HL-60 (cell line): ENCODE data around the gene ZNF79.

Experiments used
- DNase-seq, 2 experiments: peaks; one replicate each; pipeline ENCODE4 v3.0.0-alpha.2; 2010 to 2020; ENCODE audit warnings: low read depth in 1 of 2, low spot score in 1 of 2
- H3K27ac ChIP-seq: fragments of 250-450 bp; sonication (Bioruptor Pico); replicated peaks from 2 replicates; pipeline ENCODE4 v1.5.1; 2020; ENCODE audit warnings: mild to moderate bottlenecking, moderate library complexity
- H3K27me3 ChIP-seq: fragments of 250-450 bp; sonication (Bioruptor Pico); 2 replicates; pipeline ENCODE4 v1.5.1; 2021; ENCODE audit warnings: mild to moderate bottlenecking, moderate library complexity; ENCODE audit not compliant: insufficient read depth, poor library complexity, severe bottlenecking
- H3K4me3 ChIP-seq: replicated peaks from 2 replicates; pipeline ENCODE4 v1.5.1; 2011; ENCODE audit warnings: mild to moderate bottlenecking, control low read depth, low read length; ENCODE audit not compliant: insufficient read depth
- GABPA ChIP-seq: IDR thresholded peaks from 2 replicates; pipeline ENCODE4 v1.6.1; 2012; ENCODE audit warnings: low read depth
- POLR2AphosphoS5 ChIP-seq: IDR thresholded peaks from 2 replicates; pipeline ENCODE4 v1.6.1; 2012; ENCODE audit warnings: low read depth
- REST ChIP-seq: IDR thresholded peaks from 2 replicates; pipeline ENCODE4 v1.6.1; 2012; ENCODE audit warnings: low read depth; ENCODE audit not compliant: insufficient replicate concordance
- SPI1 ChIP-seq: IDR thresholded peaks from 2 replicates; pipeline ENCODE4 v1.6.1; 2012; ENCODE audit warnings: low read depth, mild to moderate bottlenecking, borderline replicate concordance
- TF ChIP-seq, protein P1 (sequence below): IDR thresholded peaks from one replicate; pipeline ENCODE4 v1.5.1; 2011; ENCODE audit warnings: low read length, control low read depth, inconsistent platforms; ENCODE audit not compliant: insufficient read depth

Gene ZNF79

DNA sequence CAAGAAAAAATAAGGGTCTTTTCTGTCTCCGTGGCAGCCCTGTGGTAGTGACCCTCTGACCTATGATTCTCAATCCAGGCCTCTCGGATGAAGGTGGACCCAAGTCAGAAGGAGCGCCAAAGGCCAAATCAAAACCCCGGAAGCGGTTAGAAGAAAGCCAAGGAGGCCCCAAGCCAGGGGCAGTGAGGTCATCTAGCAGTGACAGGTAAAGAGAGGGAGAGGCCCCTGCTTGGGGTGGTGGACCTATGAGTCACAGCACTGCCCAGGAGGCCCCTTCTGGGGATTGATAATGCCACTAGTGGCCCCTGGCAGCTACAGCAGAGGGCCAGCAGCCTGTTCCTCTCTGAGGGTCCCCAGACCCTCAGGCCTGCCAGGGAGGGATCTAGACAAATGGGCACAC is 33.6 kb upstream of the ZNF79 start:
- TF ChIP-seq, protein P1, sequence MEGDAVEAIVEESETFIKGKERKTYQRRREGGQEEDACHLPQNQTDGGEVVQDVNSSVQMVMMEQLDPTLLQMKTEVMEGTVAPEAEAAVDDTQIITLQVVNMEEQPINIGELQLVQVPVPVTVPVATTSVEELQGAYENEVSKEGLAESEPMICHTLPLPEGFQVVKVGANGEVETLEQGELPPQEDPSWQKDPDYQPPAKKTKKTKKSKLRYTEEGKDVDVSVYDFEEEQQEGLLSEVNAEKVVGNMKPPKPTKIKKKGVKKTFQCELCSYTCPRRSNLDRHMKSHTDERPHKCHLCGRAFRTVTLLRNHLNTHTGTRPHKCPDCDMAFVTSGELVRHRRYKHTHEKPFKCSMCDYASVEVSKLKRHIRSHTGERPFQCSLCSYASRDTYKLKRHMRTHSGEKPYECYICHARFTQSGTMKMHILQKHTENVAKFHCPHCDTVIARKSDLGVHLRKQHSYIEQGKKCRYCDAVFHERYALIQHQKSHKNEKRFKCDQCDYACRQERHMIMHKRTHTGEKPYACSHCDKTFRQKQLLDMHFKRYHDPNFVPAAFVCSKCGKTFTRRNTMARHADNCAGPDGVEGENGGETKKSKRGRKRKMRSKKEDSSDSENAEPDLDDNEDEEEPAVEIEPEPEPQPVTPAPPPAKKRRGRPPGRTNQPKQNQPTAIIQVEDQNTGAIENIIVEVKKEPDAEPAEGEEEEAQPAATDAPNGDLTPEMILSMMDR = no peak
- TF ChIP-seq GABPA (no peak), POLR2AphosphoS5 (no peak), SPI1 (no peak), REST (no peak)
- Histone ChIP-seq H3K27me3 (no peaks in the 10 kb centered on the region), H3K27ac (peak overlapping the region; percentile 78), H3K4me3 (no peak overlapping the region)
- DNase-seq = no peak

DNA sequence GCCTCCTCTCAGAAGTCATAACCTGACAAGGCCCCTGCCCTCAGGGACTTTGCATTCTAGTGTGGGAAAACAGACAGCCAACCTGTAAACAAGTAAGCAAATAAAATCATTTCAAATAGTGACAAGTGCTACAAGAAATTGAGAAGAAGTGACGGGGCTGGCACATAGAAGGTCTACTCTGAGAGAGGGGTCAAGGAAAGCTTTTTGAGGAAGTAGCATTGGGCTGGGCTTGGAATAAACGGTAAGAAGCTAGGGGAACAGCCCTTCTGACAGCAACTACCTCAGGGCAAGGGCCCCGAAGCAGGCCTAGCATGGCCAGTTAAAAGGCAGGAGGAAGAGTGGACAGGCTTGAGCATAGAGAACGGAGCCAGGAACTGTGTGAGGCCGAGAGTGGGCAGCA is 32.0 kb upstream of the ZNF79 start:
- DNase-seq = peak in 1 of 2 experiments; percentile 69
- TF ChIP-seq, protein P1 = no peak
- no peak for TF ChIP-seq GABPA
- peak; percentile 66; the same call in 1 of the 2 replicates for TF ChIP-seq SPI1
- TF ChIP-seq REST = no peak
- peak overlapping the region; percentile 72 for H3K27ac ChIP-seq
- H3K27me3 ChIP-seq = no peaks in the 10 kb centered on the region
- H3K4me3 ChIP-seq = no peak overlapping the region

DNA sequence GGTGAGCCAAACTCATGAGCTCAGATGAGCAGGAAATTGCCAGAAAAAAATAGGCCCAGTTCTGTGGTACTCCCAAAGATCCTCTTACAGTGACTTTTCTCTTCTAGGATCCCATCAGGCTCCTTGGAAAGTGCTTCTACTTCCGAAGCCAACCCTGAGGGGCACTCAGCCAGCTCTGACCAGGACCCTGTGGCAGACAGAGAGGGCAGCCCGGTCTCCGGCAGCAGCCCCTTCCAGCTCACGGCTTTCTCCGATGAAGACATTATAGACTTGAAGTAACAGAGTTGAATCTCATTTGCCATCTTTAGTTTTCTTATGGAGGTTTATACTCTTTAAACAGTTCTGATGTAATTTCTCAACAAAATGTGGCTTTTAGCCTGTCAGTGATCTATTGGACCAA is 31.2 kb upstream of the ZNF79 start:
- no peak for DNase-seq
- H3K27me3 ChIP-seq = no peaks in the 10 kb centered on the region
- TF ChIP-seq, protein P1 = no peak
- H3K27ac ChIP-seq = peak overlapping the region; percentile 72
- H3K4me3 ChIP-seq = no peak overlapping the region

- Histone ChIP-seq H3K27me3 (no peaks in the 10 kb centered on the region), H3K27ac (no peak overlapping the region), H3K4me3 (no peak overlapping the region)
- DNase-seq = no peak
- TF ChIP-seq POLR2AphosphoS5 = no peak
- no peak for TF ChIP-seq SPI1
- no peak for TF ChIP-seq REST
Observed at GRCh38 chr9:127393645-127394044, 30.5 kb upstream of the ZNF79 start.
